DMS153 treated with DMSO at 0.1 percent for 48 hours (cell line): ENCODE measurements around the gene NDUFS7.

Source experiments
- DNase-seq: peaks from one replicate; lab custom pipeline; 2025; ENCODE audit not compliant: unreplicated experiment; lab: John Stamatoyannopoulos, UW

The NDUFS7 gene

GRCh38 chr19:1399745-1400144, 16.0 kb downstream of the NDUFS7 start:
- no peak for DNase-seq

- DNase-seq, result no peak
These were observed 16.8 kb downstream of the NDUFS7 start for GRCh38 chr19:1400281-1401137.

GRCh38 chr19:1401138-1401888, 17.6 kb downstream of the NDUFS7 start, which contains the start of gene GAMT:
Gene GAMT (minus strand): TSS chr19:1401542. CDS start chr19:1401476, 66 bp downstream.
- DNase-seq, result no peak

GRCh38 chr19:1401889-1402217, 18.1 kb downstream of the NDUFS7 start:
- no peak for DNase-seq

- no peak for DNase-seq
These were observed 18.8 kb downstream of the NDUFS7 start for GRCh38 chr19:1402411-1403070.

- DNase-seq, result peak; percentile 77
These were observed 23.2 kb downstream of the NDUFS7 start for GRCh38 chr19:1406774-1407527.

GRCh38 chr19:1407528-1408299, 24.0 kb downstream of the NDUFS7 start, which contains the start of gene DAZAP1:
Gene DAZAP1 (plus strand): TSS chr19:1407586. CDS start chr19:1407774, 188 bp downstream.
- DNase-seq, result no peak

GRCh38 chr19:1408300-1409203, 24.8 kb downstream of the NDUFS7 start:
- no peak for DNase-seq

GRCh38 chr19:1409204-1410005, 25.7 kb downstream of the NDUFS7 start:
- DNase-seq, result no peak

GRCh38 chr19:1410136-1410786, 26.6 kb downstream of the NDUFS7 start:
- DNase-seq, result no peak

- no peak for DNase-seq
These were observed 27.1 kb downstream of the NDUFS7 start for GRCh38 chr19:1410789-1411188.

GRCh38 chr19:1411255-1412191, 27.8 kb downstream of the NDUFS7 start:
- DNase-seq, result no peak

- DNase-seq, result no peak
These were observed 28.7 kb downstream of the NDUFS7 start for GRCh38 chr19:1412323-1412923.

GRCh38 chr19:1412995-1413800, 29.5 kb downstream of the NDUFS7 start:
- DNase-seq, result no peak

- DNase-seq, result no peak
These were observed 32.5 kb downstream of the NDUFS7 start for GRCh38 chr19:1416014-1416841.
